ENCODE results near the gene PPA1.
"Not testable (repeated sequence)": the region's sequence is repeated elsewhere in the genome, so short reads cannot be mapped to it uniquely, and the experiment has no call there.

Gene PPA1

DNA sequence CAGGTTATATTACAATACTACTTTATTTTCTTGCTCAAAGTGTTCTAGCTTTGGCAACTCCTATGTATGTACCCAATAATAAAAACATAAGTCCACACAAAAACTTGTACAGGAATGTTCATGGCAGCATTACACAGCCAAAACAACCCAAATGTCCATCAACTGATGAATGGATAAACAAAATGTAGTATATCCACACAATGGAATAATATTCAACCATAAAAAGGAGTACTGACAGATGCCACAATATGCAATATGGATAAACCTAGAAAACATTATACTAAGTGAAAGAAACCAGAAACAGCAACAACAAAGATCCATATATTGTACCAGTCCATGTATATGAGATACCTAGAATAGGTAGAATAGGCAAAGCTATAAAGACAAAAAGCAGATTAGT is 21.0 kb downstream of the PPA1 start:
- no peak for DNase-seq (ENCODE audit: low spot score)

GRCh38 chr10:70206762-70207161 is 26.5 kb downstream of the PPA1 start:
- DNase-seq (ENCODE audit: low spot score) = no peak

GRCh38 chr10:70201105-70201504 is 32.1 kb downstream of the PPA1 start:
- no peak for DNase-seq (ENCODE audit: low spot score)

- DNase-seq (ENCODE audit: low spot score) = no peak
Observed at GRCh38 chr10:70198696-70199466, 34.3 kb downstream of the PPA1 start.

- no peak for DNase-seq (ENCODE audit: low spot score)
Observed at GRCh38 chr10:70197235-70197945, 35.8 kb downstream of the PPA1 start.

DNA sequence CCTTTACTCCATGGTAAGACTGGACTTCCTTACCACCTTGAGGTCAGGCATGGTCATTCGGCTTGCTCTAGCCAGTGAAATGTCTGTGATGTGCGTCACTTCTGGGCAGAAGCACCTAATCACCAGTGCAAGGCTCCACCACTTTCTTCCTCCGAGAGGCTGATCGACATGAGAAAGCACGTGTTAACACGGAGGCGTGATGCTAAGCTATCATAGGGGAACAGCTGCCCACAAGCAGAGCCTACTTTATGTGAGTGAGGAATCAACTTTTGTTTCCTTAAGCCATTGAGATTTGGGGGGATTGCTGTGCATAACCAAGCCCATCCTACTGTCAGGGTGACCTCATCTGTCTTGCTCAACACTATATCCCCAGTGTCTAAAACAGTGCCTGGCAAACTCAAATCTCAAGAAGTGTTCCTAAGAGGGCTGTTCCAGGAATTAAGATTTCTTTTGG is 39.8 kb downstream of the PPA1 start:
- DNase-seq (ENCODE audit: low spot score) = no peak

GRCh38 chr10:70192326-70192968 is 40.8 kb downstream of the PPA1 start:
- DNase-seq (ENCODE audit: low spot score) = no peak

- DNase-seq (ENCODE audit: low spot score) = no peak
Observed at GRCh38 chr10:70191972-70192305, 41.3 kb downstream of the PPA1 start.

GRCh38 chr10:70191161-70191971 is 41.9 kb downstream of the PPA1 start:
- no peak for DNase-seq (ENCODE audit: low spot score)

- no peak for DNase-seq (ENCODE audit: low spot score)
Observed at GRCh38 chr10:70190581-70190980, 42.6 kb downstream of the PPA1 start.

- DNase-seq (ENCODE audit: low spot score) = no peak
Observed at GRCh38 chr10:70190102-70190501, 43.1 kb downstream of the PPA1 start.

- no peak for DNase-seq (ENCODE audit: low spot score)
Observed at GRCh38 chr10:70188768-70189167, 44.5 kb downstream of the PPA1 start.

GRCh38 chr10:70186571-70186970 is 46.7 kb downstream of the PPA1 start:
- DNase-seq (ENCODE audit: low spot score) = no peak

DNA sequence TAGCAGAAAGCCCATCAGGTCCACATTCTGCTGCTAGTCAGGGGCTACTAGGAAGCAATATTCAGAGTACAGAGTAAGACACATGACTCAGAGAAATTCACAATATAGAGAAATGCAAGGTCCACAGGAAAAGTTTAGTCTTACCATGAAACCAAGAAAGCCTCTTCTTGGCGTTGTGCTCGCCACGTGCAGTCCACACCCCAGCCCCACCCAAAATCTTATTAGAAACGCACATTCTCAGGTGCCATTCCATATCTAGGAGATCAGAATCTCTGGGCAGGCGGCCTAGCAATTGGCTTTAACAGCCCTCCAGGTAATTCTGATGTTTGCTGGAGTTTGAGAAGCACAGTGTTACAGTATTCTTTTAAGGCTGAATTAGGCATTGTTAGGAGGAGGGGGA is 47.1 kb downstream of the PPA1 start:
- no peak for DNase-seq (ENCODE audit: low spot score)

DNA sequence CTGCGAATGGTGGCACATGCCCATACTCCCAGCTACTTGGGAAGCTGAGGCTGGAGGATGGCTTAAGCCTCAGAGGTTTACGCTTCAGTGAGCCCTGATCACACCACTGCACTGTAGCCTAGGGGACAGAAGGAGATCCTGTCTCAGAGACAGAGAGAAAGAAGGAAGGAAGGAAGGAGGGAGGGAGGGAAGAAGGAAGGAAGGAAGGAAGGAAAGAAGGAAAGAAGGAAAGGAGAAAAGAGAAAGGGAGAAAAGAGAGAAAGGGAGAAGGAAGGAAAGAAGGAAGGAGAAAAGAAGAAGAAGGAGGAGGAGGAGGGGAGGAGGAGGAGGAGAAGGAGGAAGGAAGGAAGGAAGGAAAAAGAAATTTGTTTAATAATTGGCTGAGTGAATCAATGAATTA is 49.9 kb downstream of the PPA1 start:
- DNase-seq (ENCODE audit: low spot score) = no peak

DNA sequence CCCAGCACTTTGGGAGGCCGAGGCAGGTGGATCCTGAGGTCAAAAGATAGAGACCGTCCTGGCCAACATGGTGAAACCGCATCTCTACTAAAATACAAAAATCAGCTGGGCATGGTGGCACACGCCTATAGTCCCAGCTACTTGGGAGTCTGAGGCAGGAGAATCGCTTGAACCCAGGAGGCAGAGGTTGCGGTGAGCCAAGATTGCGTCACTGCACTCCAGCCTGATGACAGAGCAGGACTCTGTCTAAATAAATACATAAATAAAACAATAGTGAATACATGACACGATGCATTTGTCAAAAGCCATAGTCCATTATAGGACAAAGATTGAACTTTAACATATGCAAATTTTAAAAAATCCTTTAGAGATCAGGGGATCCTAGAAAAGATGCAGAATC is 54.0 kb downstream of the PPA1 start:
- not testable (repeated sequence) for DNase-seq (ENCODE audit: low spot score)

- DNase-seq (ENCODE audit: low spot score) = no peak
Observed at GRCh38 chr10:70178139-70178725, 55.0 kb downstream of the PPA1 start.

- DNase-seq (ENCODE audit: low spot score) = no peak
Observed at GRCh38 chr10:70176441-70176840, 56.8 kb downstream of the PPA1 start.

GRCh38 chr10:70175516-70175915 is 57.7 kb downstream of the PPA1 start:
- DNase-seq (ENCODE audit: low spot score) = no peak

- DNase-seq (ENCODE audit: low spot score) = no peak
Observed at GRCh38 chr10:70174058-70174741, 59.0 kb downstream of the PPA1 start.

- DNase-seq (ENCODE audit: low spot score) = no peak
Observed at GRCh38 chr10:70169649-70170364, 63.4 kb downstream of the PPA1 start.

Measured in left forelimb (tissue), 1 donor.